Sigmoid colon (tissue), 4 donors: Measurements from ENCODE around the gene CARS1.

ENCODE experiments used
- EP300 ChIP-seq, 4 donors: sonication (generic); formaldehyde crosslinking; IDR thresholded peaks; one replicate each; pipeline ENCODE4 v1.6.1; 2017; ENCODE audit warnings: antibody characterized with exemption in 4 of 4
- POLR2A ChIP-seq, 2 donors: fragments of 450-650 bp; IDR thresholded peaks; one replicate each; pipeline ENCODE4 v1.6.1; 2016; ENCODE audit warnings: antibody characterized with exemption in 2 of 2, mild to moderate bottlenecking in 2 of 2, moderate library complexity in 2 of 2
- POLR2AphosphoS5 ChIP-seq, 4 donors: sonication (generic); formaldehyde crosslinking; IDR thresholded peaks; one replicate each; pipeline ENCODE4 v1.6.1; 2017; ENCODE audit warnings: antibody characterized with exemption in 4 of 4

- TF ChIP-seq EP300 (IDR thresholded peaks at IDR 0.05) (no peak), POLR2AphosphoS5 (IDR thresholded peaks at IDR 0.05) (no peak), POLR2A (IDR thresholded peaks at IDR 0.05) (no peak)
Measured at GRCh38 chr11:3088806-3089205, 31.6 kb upstream of the CARS1 start.
